ENCODE measurements around the gene ADIPOQ.
"Not testable (repeated sequence)": the region's sequence is repeated elsewhere in the genome, so short reads cannot be mapped to it uniquely, and the experiment has no call there.

DNA sequence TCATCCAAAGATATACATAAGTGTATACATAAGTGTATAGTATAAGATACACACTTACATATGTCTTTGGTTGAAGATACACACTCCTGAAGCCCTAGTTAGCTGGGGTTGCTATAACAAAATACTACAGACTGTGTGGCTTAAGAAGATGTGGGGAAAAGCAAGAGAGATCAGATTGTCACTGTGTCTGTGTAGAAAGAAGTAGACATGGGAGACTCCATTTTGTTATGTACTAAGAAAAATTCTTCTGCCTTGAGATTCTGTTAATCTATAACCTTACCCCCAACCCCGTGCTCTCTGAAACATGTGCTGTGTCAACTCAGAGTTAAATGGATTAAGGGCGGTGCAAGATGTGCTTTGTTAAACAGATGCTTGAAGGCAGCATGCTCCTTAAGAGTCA lies 50.6 kb downstream of the ADIPOQ start:
- TF ChIP-seq, protein P1, sequence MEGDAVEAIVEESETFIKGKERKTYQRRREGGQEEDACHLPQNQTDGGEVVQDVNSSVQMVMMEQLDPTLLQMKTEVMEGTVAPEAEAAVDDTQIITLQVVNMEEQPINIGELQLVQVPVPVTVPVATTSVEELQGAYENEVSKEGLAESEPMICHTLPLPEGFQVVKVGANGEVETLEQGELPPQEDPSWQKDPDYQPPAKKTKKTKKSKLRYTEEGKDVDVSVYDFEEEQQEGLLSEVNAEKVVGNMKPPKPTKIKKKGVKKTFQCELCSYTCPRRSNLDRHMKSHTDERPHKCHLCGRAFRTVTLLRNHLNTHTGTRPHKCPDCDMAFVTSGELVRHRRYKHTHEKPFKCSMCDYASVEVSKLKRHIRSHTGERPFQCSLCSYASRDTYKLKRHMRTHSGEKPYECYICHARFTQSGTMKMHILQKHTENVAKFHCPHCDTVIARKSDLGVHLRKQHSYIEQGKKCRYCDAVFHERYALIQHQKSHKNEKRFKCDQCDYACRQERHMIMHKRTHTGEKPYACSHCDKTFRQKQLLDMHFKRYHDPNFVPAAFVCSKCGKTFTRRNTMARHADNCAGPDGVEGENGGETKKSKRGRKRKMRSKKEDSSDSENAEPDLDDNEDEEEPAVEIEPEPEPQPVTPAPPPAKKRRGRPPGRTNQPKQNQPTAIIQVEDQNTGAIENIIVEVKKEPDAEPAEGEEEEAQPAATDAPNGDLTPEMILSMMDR (IDR thresholded peaks at IDR 0.05) = not testable (repeated sequence)
- not testable (repeated sequence) for TF ChIP-seq POLR2A, EP300 (IDR thresholded peaks at IDR 0.05)
